A549 (cell line): ENCODE measurements around the gene MMP19. TPM values are rescaled to one million over a fixed set of nuclear protein-coding genes. Genes with fewer than 3 reads are reported as not detected.
A peak's percentile ranks its signal among the peaks of the same experiment; 100 is the strongest.

Source experiments
- ATAC-seq, 2 experiments: fragments of 200-7000 bp in 1 of 2; fragments of >200 bp in 1 of 2; cut with Nextera tagmentation in 1 of 2; cut with Tn5 transposase in 1 of 2; 3 replicates each; pipeline versions ENCODE4 v1.8.0 to v1.9.1; 2018 to 2020; ENCODE audit warnings: mild to moderate bottlenecking in 1 of 2, moderate library complexity in 1 of 2
- CTCF ChIA-PET: fragments of 300-600 bp; sonication (Branson Sonifier 250); formaldehyde crosslinking; extraction: SDS; loops from one replicate; lab custom pipeline; 2021; ENCODE audit warnings: antibody characterized with exemption, inconsistent platforms; lab: Yijun Ruan, JAX
- POLR2A ChIA-PET: fragments of 350-600 bp; formaldehyde crosslinking; extraction: SDS; loops from one replicate; lab custom pipeline; 2021; ENCODE audit warnings: antibody characterized with exemption, inconsistent platforms; lab: Yijun Ruan, JAX
- DNase-seq, 2 experiments: peaks; one replicate each; pipeline versions ENCODE4 v3.0.0 to v3.0.0-alpha.2; 2011 to 2016; ENCODE audit warnings: low read depth in 1 of 2, low spot score in 1 of 2
- FAIRE-seq: peaks from 2 replicates; lab custom pipeline; 2011; peaks lifted over from hg19 to GRCh38; lab: Jason Lieb, UNC
- H3K27ac ChIP-seq, 2 experiments: fragments of >200 bp; sonication (Bioruptor Twin); formaldehyde crosslinking; 3 replicates each; pipeline ENCODE4 v1.5.1; 2016 to 2017
- H3K4me1 ChIP-seq: fragments of >200 bp; sonication (Bioruptor Twin); formaldehyde crosslinking; 3 replicates; pipeline ENCODE4 v1.6.1; 2016
- H3K4me2 ChIP-seq: fragments of >200 bp; sonication (Bioruptor Twin); formaldehyde crosslinking; 3 replicates; pipeline ENCODE4 v1.6.1; 2016
- H3K4me3 ChIP-seq: fragments of >200 bp; sonication (Bioruptor Twin); formaldehyde crosslinking; 3 replicates; pipeline ENCODE4 v1.5.1; 2016
- H3K9me3 ChIP-seq: fragments of >200 bp; sonication (Bioruptor Twin); formaldehyde crosslinking; 3 replicates; pipeline ENCODE4 v1.6.1; 2016
- BHLHE40 ChIP-seq: IDR thresholded peaks from 2 replicates; pipeline ENCODE4 v1.6.1; 2012; ENCODE audit warnings: low read depth, low read length, inconsistent platforms
- CHD4 ChIP-seq: fragments of 200-600 bp; sonication (generic); IDR thresholded peaks from 2 replicates; pipeline ENCODE4 v1.6.1; 2016; ENCODE audit warnings: antibody characterized with exemption, mild to moderate bottlenecking, borderline replicate concordance
- FOSB ChIP-seq: fragments of 250-450 bp; sonication (Bioruptor Pico); IDR thresholded peaks from 2 replicates; pipeline ENCODE4 v1.5.0; 2020; ENCODE audit warnings: mild to moderate bottlenecking, moderate library complexity
- HEYL ChIP-seq: fragments of 250-450 bp; sonication (Bioruptor Pico); IDR thresholded peaks from 2 replicates; pipeline ENCODE4 v1.8.0; 2021; ENCODE audit warnings: mild to moderate bottlenecking, moderate library complexity
- HOXB13 ChIP-seq: fragments of 250-450 bp; sonication (Bioruptor Pico); IDR thresholded peaks from 2 replicates; pipeline ENCODE4 v1.5.0; 2020; ENCODE audit warnings: low read depth, mild to moderate bottlenecking, moderate library complexity
- KDM1A ChIP-seq: fragments of 200-600 bp; sonication (generic); IDR thresholded peaks from 2 replicates; pipeline ENCODE4 v1.6.1; 2016; ENCODE audit warnings: low read depth, mild to moderate bottlenecking
- MAFK ChIP-seq: fragments of 450-650 bp; IDR thresholded peaks from 2 replicates; pipeline ENCODE4 v1.6.1; 2014; ENCODE audit not compliant: partially characterized antibody
- NFE2L2 ChIP-seq: fragments of 150-350 bp; conservative IDR thresholded peaks from 2 replicates; pipeline ENCODE4 v1.6.1; 2014; ENCODE audit warnings: low read length
- POLR2AphosphoS2 ChIP-seq: conservative IDR thresholded peaks from 2 replicates; pipeline ENCODE4 v1.6.1; 2012; ENCODE audit warnings: low read length, improper control_type of control experiment, inconsistent platforms
- RARB ChIP-seq: fragments of 250-450 bp; sonication (Bioruptor Pico); IDR thresholded peaks from 2 replicates; pipeline ENCODE4 v1.8.0; 2021; ENCODE audit warnings: mild to moderate bottlenecking, moderate library complexity
- RCOR1 ChIP-seq: fragments of 150-350 bp; IDR thresholded peaks from 2 replicates; pipeline ENCODE4 v1.6.1; 2014; ENCODE audit warnings: antibody characterized with exemption, low read length, low read depth
- RFX5 ChIP-seq: fragments of 450-650 bp; IDR thresholded peaks from 2 replicates; pipeline ENCODE4 v1.7.1; 2014; ENCODE audit warnings: antibody characterized with exemption, mild to moderate bottlenecking, moderate library complexity
- SREBF2 ChIP-seq: fragments of 450-650 bp; IDR thresholded peaks from 2 replicates; pipeline ENCODE4 v1.6.1; 2014; ENCODE audit warnings: mild to moderate bottlenecking, moderate library complexity
- TP53 ChIP-seq: fragments of 250-450 bp; sonication (Bioruptor Pico); IDR thresholded peaks from 2 replicates; pipeline ENCODE4 v1.5.0; 2021; ENCODE audit warnings: mild to moderate bottlenecking, moderate library complexity
- ZSCAN20 ChIP-seq: fragments of 250-450 bp; sonication (Bioruptor Pico); IDR thresholded peaks from 2 replicates; pipeline ENCODE4 v1.8.0; 2022; ENCODE audit warnings: mild to moderate bottlenecking, moderate library complexity
- WGBS: methylation state at CpG from one replicate; pipeline ENCODE4 v1.1.6; 2017; ENCODE audit errors: missing lambda C conversion rate; 5-methylcytosine and 5-hydroxymethylcytosine counted together
- polyA plus RNA-seq, 4 experiments: library from polyadenylated mRNA; depleted of rRNA in 3 of 4; stranded (reverse); fragments of >200 nt; fragmentation: RNase III in 1 of 4; extraction: RNeasy Plus Mini Kit Qiagen cat#74134 plus additional on column Dnase treatment in 1 of 4; gene quantifications; 2 replicates in 3 of 4; 3 replicates in 1 of 4; pipeline ENCODE4 v1.2.3, GENCODE V29; 2011 to 2017
- TF ChIP-seq, protein P1 (sequence below): fragments of 200-600 bp; sonication (generic); IDR thresholded peaks from 2 replicates; pipeline ENCODE4 v1.6.1; 2016; ENCODE audit warnings: antibody characterized with exemption, mild to moderate bottlenecking, moderate library complexity
- TF ChIP-seq, protein P2 (sequence below): fragments of 450-650 bp; IDR thresholded peaks from 2 replicates; pipeline ENCODE4 v1.6.1; 2014; ENCODE audit warnings: antibody characterized with exemption
- TF ChIP-seq, protein P3 (sequence below): IDR thresholded peaks from 2 replicates; pipeline ENCODE4 v1.6.1; 2012
- TF ChIP-seq, protein P4 (sequence below): IDR thresholded peaks from 2 replicates; pipeline ENCODE4 v1.6.1; 2012; ENCODE audit warnings: low read depth, borderline replicate concordance

Gene MMP19
- polyA plus RNA-seq, 2 of the 4 experiments (the other 2 are of a cell fraction) = 0.06 to 0.09 TPM

GRCh38 chr12:55816881-55817344, 25.8 kb downstream of the MMP19 start:
- Histone ChIP-seq H3K4me1 (peaks cover 20% of the 10 kb centered on the region), H3K4me2 (peak overlapping the region; percentile 79), H3K9me3 (no peaks in the 10 kb centered on the region), H3K4me3 (peak overlapping the region; percentile 90), H3K27ac (peak overlapping the region; percentile 95 to 96)
- under 1% methylated on average over 14 of the region's 14 CpGs for WGBS
- FAIRE-seq (no peak), ATAC-seq (peak; percentile 8 to 17; a peak in 3 of 6 replicates), DNase-seq (peak in 1 of 2 experiments; percentile 57)
- POLR2A ChIA-PET = interaction anchor here (0.7 to 3.7 kb wide), 12 partner anchors 7 to 287 kb away, joined by 3 to 84 read pairs (median 8); partner anchors contain the start of genes BLOC1S1, CD63, DNAJC14 and PA2G4
- CTCF ChIA-PET = interaction anchor here (1.2 to 3.0 kb wide), 5 partner anchors 9 to 117 kb away, joined by 3 to 21 read pairs (median 14); no protein-coding TSS in a partner anchor
- TF ChIP-seq RFX5 = no peak
- 0 out of 2 replicates have a peak, but pooled peaks have one; percentile 45 for TF ChIP-seq TP53 (CRISPR knock-in tag)
- TF ChIP-seq HEYL = no peak
- TF ChIP-seq, protein P1, sequence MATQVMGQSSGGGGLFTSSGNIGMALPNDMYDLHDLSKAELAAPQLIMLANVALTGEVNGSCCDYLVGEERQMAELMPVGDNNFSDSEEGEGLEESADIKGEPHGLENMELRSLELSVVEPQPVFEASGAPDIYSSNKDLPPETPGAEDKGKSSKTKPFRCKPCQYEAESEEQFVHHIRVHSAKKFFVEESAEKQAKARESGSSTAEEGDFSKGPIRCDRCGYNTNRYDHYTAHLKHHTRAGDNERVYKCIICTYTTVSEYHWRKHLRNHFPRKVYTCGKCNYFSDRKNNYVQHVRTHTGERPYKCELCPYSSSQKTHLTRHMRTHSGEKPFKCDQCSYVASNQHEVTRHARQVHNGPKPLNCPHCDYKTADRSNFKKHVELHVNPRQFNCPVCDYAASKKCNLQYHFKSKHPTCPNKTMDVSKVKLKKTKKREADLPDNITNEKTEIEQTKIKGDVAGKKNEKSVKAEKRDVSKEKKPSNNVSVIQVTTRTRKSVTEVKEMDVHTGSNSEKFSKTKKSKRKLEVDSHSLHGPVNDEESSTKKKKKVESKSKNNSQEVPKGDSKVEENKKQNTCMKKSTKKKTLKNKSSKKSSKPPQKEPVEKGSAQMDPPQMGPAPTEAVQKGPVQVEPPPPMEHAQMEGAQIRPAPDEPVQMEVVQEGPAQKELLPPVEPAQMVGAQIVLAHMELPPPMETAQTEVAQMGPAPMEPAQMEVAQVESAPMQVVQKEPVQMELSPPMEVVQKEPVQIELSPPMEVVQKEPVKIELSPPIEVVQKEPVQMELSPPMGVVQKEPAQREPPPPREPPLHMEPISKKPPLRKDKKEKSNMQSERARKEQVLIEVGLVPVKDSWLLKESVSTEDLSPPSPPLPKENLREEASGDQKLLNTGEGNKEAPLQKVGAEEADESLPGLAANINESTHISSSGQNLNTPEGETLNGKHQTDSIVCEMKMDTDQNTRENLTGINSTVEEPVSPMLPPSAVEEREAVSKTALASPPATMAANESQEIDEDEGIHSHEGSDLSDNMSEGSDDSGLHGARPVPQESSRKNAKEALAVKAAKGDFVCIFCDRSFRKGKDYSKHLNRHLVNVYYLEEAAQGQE = no peak

- Histone ChIP-seq H3K9me3 (no peaks in the 10 kb centered on the region), H3K27ac (no peak overlapping the region), H3K4me3 (no peak overlapping the region), H3K4me2 (peak overlapping the region; percentile 79), H3K4me1 (peaks cover 18% of the 10 kb centered on the region)
- TF ChIP-seq, protein P2, sequence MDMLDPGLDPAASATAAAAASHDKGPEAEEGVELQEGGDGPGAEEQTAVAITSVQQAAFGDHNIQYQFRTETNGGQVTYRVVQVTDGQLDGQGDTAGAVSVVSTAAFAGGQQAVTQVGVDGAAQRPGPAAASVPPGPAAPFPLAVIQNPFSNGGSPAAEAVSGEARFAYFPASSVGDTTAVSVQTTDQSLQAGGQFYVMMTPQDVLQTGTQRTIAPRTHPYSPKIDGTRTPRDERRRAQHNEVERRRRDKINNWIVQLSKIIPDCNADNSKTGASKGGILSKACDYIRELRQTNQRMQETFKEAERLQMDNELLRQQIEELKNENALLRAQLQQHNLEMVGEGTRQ = no peak
- TF ChIP-seq POLR2AphosphoS2 (no peak), HOXB13 (CRISPR knock-in tag) (no peak), NFE2L2 (no peak), FOSB (CRISPR knock-in tag) (no peak), CHD4 (no peak), MAFK (no peak), BHLHE40 (no peak), KDM1A (no peak), RCOR1 (no peak), RARB (CRISPR knock-in tag) (no peak), HEYL (no peak), SREBF2 (no peak), ZSCAN20 (CRISPR knock-in tag) (no peak)
- TF ChIP-seq, protein P3, sequence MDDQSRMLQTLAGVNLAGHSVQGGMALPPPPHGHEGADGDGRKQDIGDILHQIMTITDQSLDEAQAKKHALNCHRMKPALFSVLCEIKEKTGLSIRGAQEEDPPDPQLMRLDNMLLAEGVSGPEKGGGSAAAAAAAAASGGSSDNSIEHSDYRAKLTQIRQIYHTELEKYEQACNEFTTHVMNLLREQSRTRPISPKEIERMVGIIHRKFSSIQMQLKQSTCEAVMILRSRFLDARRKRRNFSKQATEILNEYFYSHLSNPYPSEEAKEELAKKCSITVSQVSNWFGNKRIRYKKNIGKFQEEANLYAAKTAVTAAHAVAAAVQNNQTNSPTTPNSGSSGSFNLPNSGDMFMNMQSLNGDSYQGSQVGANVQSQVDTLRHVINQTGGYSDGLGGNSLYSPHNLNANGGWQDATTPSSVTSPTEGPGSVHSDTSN = no peak
- TF ChIP-seq, protein P4, sequence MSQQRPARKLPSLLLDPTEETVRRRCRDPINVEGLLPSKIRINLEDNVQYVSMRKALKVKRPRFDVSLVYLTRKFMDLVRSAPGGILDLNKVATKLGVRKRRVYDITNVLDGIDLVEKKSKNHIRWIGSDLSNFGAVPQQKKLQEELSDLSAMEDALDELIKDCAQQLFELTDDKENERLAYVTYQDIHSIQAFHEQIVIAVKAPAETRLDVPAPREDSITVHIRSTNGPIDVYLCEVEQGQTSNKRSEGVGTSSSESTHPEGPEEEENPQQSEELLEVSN = no peak
- DNase-seq (no peak), ATAC-seq (no peak), FAIRE-seq (no peak)
- WGBS = 97% methylated on average over 12 of the region's 12 CpGs
- CTCF ChIA-PET = interaction anchor here (1.2 to 3.0 kb wide), 2 partner anchors 76 to 118 kb away, joined by 3 to 21 read pairs; no protein-coding TSS in a partner anchor
- POLR2A ChIA-PET = interaction anchor here (3.7 kb wide), 1 partner anchor 14 kb away, joined by 84 read pairs; the partner anchor contains the start of gene DNAJC14
These were observed 27.3 kb downstream of the MMP19 start for GRCh38 chr12:55815473-55815872.
